Amygdala (tissue), 56 donors: ENCODE measurements around the gene SGMS1.
"Not testable (repeated sequence)": the region's sequence is repeated elsewhere in the genome, so short reads cannot be mapped to it uniquely, and the experiment has no call there.

Experiments
- DNase-seq, 56 donors: peaks; one replicate each; lab custom pipeline; 2025; lab: John Stamatoyannopoulos, UW

Gene SGMS1

DNA sequence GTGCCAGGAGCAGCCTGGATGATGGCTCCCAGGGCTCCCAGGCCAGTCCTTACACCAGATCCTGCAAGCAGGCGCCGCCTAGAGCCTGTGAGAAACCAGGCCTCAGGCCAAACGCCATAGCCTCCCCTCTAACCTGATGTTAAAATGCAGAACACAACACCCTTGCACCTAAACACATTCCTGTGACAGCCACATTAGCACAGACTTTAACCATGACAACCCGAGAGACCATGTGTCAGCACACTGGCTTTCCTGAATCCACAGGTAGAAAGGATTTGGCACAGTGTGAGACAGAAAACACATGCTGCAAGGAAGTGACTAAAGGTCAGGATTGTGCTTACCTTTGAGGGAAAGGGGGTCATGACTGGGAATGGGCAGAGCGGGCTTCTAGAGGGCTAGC is 59.9 kb downstream of the SGMS1 start:
- DNase-seq, result no peak

- no peak for DNase-seq
Observed at GRCh38 chr10:50561816-50562215, 61.9 kb downstream of the SGMS1 start.

- peak in 6 of 56 donors; percentile 22 to 48 (median 28) for DNase-seq
Observed at GRCh38 chr10:50561266-50561665, 62.5 kb downstream of the SGMS1 start.

DNA sequence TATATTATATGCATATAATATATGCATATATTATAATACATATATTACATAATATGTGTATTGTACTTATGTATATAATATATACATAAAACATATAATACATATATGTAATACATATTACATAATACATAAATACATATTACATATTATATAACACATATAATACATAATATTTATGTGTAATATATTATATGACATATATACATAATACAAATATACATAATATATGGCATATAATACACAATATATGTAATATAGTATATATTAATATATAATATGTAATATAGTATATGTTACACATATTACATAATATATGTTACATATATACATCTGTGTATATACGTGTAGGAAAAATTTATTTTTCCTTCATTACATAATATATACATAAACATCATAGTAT is 63.4 kb downstream of the SGMS1 start:
- DNase-seq, result no peak

- no peak for DNase-seq
Observed at GRCh38 chr10:50558371-50558770, 65.4 kb downstream of the SGMS1 start.

DNA sequence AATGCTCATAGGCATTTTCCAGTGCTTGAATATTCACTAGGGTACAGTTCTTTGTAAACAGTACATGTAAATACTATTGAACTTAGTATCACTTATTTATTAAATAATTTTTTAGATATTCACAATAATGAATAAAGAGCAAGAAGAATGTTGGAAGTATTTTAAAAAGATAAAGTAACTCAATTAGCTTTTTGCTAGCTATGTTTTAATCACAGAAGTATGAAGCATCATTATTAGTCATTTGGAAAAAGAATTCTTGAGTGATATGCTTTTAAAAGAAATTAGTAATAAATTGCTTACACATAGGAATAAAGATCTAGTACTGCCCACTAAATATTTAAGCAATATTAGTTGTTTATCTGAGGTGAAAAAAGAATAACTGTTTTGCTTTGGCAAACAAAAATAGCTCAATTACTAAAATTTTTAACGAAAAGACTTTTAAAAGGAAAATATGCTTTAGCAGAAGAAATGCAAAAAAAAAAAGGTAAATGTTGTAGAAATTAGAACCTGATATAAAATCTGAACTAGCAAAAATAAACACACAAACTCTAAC is 66.5 kb downstream of the SGMS1 start:
- DNase-seq, result no peak

- no peak for DNase-seq
Observed at GRCh38 chr10:50556237-50557120, 67.3 kb downstream of the SGMS1 start.

DNA sequence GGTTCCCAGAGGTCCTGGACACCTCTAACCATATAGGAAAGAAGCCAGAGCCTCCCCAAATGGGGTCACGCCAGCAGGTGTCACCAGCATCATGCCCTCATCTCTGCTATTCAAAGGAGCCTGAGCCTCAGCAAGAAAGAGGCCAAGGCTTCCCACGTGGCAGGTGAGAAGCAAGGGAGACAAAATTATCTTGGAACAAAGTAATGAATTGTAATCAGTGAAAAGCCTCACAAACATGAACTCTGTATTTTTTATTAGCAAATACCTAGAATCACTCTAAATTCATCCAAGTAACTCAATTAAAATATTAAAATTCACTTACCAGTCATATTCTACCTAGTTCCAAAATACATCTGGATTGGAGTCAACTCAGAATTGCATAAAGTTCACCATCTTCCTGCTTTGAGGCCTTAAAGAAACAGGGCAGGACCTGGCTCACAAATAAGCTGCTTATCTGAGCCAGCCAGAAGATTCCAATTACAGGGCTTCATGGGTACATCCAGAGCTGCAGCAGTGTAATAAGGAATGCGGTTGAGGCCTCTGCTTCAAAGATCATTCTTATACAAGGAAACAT is 68.7 kb downstream of the SGMS1 start:
- DNase-seq, result peak in 2 of 56 donors; percentile 18

GRCh38 chr10:50554376-50554994 is 69.3 kb downstream of the SGMS1 start:
- peak in 4 of 56 donors; percentile 11 to 25 (median 18) for DNase-seq

GRCh38 chr10:50552771-50553535 is 70.8 kb downstream of the SGMS1 start:
- peak in 4 of 56 donors; percentile 14 to 53 (median 20) for DNase-seq

DNA sequence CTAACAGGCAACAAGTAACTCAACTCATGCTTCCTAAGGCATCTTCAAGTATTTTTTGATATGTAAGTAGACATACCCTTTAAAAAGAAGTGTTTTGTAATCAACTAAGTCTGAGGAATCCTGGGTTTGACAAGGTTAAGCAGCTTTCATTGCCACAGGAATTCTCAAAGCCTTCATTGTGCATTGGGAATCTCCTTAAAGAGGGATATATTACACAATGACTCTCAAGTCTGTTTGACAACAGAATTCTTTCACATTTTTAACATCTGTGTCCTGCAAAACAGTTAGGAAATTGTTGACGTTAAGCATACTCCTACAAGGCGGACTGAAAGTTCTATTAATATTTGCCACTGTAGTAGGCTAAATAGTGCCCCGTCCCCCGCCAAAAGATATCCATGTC is 71.4 kb downstream of the SGMS1 start:
- DNase-seq, result no peak

DNA sequence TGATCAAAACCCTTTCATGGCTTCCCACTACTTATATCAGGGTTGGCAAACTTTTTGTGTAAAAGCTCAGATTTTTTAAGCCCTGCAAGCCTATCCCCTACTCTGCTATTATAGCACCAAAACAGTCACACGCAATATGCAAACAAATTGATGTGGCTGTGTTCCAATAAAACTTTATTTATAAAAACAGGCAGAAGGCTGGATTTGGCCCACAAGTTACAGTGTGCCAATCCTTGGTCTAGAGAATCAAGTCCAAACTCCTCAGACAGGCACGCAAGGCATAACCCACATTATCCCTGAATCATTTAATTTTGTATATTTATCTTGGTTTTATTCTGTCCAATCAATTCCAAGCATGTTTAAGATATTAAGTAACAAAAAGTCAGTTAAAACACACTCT is 71.9 kb downstream of the SGMS1 start:
- DNase-seq, result no peak

DNA sequence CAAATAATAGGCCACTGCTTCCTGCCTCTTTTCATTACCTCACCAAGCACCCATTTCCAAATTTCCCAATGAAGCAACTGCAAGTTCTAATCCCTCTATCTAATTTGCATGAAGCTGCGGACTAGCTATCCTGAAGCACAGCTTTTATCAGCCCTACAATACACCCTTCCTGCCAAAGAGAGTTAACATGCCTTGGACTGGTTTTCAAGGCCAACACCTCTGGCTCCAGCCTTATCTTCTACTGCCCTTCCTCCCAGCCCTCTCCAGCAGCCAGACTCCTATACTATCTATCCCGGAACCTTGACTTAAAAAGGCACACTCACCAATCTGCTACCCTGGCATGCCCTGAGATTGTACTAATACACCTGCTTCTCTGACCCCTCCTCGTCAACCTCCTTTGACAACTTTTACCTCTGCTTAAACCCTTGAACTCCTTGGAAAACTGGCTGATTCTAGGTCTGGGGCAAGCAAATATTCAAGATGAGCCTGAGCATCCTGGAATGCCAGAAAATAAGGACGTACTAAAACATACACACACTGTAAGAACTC is 73.4 kb downstream of the SGMS1 start:
- DNase-seq, result no peak

DNA sequence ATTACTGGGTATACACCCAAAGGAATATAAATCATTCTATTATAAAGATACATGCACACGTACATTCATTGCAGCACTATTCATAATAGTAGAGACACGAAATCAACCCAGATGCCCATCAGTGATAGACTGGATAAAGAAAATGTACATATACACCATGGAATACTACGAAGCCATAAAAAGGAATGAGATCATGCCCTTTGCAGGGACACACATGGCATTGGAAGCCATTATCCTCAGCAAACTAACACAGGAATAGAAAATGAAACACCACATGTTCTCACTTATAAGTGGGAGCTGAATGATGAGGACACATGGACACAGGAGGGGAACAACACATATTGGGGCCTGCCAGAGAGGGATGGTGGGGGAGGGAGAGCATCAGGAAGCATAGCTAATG is 74.6 kb downstream of the SGMS1 start:
- DNase-seq, result not testable (repeated sequence)

- not testable (repeated sequence) for DNase-seq
Observed at GRCh38 chr10:50548481-50548880, 75.3 kb downstream of the SGMS1 start.

- DNase-seq, result not testable (repeated sequence)
Observed at GRCh38 chr10:50546287-50546686, 77.5 kb downstream of the SGMS1 start.

- no peak for DNase-seq
Observed at GRCh38 chr10:50545846-50546245, 77.9 kb downstream of the SGMS1 start.

- no peak for DNase-seq
Observed at GRCh38 chr10:50544857-50545429, 78.8 kb downstream of the SGMS1 start.

DNA sequence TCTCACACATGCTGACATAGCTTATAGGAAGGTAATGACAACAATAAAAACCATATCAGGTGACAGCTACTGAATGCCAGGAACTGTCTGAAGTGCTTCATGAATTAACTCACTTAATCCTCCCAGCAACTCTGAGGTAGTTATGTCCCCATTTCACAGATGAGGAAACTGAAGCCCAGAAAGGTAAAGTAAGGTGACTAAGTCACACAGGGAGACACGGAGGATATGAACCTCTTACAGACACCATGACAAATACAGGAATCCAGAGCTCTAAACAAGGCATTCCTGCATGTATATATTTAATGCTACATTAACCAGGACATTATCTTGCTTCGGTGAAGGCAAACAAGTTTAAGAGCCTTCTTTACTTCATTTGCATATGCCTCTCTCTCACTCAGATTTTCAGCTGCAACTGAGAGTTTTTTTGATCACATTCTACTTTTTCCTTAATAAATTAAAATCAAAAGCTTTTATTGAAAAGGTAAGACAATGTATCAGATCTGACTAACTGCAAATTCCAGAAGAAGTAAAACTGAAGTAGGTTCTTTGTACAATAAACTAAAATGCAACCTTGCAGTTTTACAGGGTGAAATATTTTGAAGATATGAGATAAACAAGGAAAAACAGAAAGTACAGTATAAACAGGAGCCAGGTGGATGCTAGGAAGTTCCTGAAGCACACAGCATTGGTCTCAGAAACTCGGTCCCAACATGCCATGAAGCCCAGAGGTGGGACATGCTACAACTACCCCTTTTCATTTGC is 79.5 kb downstream of the SGMS1 start:
- DNase-seq, result no peak
